GM21529 (cell line): ENCODE results near the gene DIAPH2.

Source experiments
- ATAC-seq: cut with Tn5 transposase; IDR thresholded peaks from one replicate; pipeline ENCODE4 v1.9.1; 2021; ENCODE audit not compliant: unreplicated experiment

DIAPH2 gene

DNA sequence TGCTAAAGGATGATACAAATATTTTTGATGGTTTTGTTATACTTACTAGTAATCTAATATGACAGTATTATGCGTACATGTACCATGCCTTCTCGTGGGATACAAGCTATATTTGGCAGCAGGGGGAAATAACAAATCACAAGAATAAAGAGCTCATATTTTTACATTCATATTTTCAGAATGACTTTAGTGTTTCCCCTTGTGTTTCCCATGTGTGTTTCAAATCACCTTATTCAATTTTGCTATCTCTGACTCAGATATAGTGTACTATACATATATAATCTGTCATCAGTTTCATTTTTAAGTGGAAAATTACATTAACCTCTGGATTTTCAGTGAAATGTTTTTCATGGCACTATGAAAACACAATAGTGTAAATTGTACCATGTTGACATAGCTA is 345.8 kb downstream of the DIAPH2 start:
- no peak for ATAC-seq

DNA sequence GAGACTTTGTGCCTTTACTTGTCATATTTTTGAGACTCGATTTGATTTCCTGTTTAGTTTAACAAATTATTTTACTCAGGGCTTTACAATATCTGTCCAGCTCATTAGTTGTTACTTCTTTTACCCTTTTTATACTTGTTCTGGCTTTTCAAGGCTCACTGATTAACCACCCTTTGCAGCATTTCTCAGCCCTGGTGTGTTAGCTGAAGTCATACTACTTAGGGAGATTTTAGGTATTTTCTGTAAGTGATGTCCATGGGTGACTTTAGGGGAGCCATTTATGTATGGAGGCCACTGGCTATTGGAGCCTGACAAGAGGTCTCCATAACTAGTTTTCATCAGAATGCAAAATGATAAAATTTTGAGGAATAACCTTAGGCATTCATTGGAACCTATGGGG is 346.3 kb downstream of the DIAPH2 start:
- ATAC-seq = no peak

DNA sequence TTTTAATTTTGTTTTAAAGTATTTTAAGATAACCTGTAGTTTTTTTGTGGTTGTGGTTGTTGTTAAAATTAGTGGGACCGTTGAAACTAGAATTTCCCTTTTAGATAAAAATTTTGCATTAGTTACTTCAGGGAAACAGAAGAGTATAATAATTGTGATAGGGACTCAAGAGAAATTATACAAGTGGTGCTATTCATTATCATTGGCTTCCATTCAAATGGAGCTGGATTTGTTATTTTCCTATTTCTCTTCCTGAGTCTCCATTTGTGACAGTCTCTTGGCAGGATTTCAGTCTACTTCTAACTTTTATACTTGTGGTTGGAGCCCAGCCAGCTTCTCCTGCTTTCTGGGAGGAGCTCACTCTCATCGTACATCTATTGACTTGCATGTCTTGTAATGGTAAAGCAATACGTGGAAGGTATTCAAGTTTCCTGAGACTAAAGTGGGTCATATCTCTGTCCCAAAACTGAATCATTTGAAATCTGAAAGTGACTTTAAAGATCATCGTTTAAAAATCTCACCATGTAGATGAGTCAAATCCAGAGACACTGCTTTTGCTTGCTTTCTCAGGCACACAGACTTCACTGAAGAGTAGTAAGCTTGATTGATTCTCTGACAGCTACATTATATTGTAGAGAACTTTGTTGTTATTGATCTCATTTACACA is 354.9 kb downstream of the DIAPH2 start:
- peak; percentile 88 for ATAC-seq

DNA sequence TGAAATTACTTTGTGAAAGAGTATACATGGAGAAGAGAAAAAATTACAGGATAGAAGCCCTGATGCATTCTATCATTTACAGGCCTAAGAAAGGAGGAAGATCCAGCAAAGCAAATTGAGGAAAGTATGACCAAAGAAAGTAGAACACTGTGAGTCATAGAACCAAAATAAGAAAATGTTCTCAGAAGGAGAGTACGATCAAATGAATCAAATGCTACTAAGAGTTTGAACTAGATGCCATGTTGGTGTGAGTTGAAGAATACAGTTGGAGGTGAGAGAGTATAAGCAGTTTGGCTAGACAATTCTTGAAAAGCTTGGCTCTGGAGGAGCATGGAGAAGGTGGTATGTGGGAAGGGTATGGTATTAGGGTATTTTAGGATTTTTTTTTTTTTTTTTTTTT is 360.8 kb downstream of the DIAPH2 start:
- no peak for ATAC-seq

DNA sequence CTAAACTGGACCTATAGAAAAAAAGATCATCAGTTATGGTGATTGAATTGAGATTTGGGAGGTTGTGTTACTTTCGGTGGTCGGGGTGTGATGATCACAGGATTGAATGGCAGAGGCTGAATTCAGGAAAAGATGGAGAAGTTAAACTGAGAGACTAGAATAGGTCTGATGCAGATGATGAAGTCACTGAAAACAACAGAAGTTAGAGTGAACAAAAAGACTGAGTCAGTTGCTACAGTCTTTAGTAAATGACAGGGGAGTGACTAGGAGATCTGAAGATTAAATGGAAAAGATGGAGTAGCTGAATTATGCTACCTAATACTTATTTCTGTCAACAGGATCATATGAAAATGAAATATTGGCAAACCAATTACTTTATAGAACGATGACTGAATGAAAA is 362.2 kb downstream of the DIAPH2 start:
- ATAC-seq = no peak

DNA sequence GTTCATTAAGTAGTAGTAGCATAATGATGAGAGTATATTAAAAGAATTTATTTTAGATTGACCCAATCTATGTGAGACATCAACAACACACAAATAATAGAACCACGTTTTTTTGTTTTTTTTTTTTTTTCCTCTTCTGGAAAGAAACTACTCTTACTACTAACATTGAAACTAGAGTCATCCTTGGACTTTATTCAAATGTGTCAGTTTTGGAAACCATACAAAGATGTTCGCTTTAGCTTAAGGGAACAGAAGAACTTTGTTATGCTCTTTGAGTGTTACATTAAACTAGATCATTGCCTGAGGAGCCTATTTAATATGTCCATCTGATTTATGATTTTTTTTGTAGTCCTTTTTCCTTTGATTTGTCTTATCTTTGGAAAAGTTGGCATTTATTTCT is 365.8 kb downstream of the DIAPH2 start:
- ATAC-seq = no peak

DNA sequence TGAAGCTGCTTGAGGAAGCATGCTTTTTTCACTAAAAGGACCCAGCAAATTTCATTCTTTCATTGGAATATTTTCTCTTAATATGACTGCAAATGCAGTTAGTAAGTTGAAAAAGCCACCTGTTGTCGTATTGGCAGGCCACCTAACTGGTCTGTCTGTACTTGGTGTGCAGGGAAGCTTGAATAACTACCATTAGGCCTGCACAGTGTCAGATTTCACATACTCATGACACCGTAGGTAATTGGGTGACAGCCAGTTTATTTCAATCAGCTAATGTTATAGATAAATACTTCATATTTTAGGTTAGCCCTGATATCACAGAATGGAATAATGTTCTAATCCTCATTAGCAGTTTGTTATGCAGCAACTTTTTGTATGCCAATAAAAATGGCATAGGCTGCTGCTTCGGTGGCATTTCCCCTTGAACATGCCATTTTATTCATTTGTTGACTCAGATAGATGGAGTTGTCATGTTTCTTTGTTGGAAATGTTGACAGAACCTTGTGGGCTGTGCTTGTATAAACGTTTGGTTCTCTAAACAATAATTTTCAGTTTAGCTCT is 372.8 kb downstream of the DIAPH2 start:
- no peak for ATAC-seq

DNA sequence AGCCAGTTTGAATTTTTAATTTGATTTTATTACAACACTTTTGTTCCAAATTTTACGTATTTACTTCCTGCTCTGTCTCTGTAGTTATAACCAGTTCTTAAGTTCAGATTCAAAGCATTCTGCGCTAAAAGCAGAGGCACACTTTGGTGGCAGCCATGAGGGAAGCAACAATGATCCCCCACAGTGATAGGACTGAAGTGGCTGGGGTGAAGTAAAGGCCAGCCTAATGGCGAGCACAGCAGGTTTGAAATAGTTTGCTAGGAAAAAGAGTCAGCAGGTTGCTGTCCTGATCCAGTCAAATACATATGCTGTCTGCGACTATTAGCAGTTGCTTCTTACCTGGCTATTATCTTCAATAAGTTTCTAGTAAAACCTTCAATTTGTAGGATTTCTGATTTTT is 375.4 kb downstream of the DIAPH2 start:
- no peak for ATAC-seq

DNA sequence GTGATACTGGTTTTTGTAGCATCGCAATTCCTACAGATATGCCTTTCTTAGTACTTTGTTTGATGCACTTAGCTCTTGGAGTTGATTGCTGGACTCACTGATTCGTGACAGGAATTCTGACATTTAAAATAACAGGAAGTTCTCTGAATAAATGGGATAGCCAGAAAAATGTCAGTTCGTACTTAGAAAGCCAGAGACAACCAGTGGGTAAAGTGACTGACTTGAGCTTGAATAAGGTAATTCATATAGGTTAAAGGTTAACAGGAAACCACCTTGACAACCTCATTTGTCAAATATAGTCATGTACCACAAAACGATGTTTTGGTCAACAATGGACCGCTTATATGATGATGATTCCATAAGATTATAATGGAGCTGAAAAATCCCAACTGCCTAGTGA is 380.4 kb downstream of the DIAPH2 start:
- no peak for ATAC-seq

DNA sequence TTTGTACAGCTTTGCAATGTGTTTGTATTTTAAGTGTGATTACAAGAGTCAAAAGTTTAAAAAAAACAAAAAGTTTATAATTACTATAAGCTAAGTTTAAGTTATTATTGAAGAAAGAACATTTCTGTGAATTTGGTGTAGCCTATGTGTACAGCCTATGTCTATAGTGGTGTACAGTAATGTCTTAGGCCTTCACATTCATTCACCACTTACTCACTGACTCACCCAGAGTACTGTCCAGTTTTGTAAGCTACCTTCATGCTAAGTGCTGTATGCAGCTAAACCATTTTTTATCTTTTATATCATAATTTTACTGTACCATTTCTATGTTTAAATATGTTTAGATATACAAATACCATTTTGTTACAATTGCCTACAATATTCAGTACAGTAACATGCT is 381.3 kb downstream of the DIAPH2 start:
- no peak for ATAC-seq

DNA sequence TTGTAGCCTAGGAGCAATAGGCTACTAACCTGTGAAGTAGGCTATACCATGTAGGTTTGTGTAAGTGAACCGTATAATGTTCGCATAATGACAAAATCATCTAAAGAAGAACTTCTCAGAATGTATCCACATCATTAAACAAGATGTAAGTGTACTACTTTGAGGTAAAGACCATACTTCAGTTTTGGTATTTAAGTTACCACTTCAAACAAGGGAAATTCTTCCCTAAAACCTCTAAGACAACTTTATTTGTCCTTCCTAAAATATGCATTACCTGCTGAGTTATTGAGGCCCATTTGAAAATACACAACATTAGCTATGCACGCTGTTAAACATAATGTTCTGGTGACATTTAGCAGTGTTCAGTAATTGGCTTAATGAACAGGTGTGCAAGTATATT is 381.7 kb downstream of the DIAPH2 start:
- ATAC-seq = no peak

DNA sequence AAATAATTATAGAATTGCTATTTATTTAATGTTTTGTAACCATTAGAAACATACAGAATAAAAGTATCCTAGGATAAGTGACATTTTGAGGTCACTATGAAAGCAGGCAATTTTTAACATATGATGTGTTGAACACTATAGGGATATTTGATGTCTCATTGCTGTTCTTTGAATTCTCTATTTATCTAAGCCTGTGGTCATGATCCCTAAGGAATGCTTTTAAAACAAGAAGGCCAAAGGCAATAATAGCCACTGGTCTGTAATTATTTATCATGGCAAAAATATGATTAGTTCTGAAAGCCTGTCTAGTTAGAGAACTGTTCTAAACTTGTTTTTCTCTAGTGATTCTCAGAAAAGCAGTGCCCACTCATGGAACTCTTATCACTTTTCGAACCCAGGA is 385.7 kb downstream of the DIAPH2 start:
- ATAC-seq = no peak

DNA sequence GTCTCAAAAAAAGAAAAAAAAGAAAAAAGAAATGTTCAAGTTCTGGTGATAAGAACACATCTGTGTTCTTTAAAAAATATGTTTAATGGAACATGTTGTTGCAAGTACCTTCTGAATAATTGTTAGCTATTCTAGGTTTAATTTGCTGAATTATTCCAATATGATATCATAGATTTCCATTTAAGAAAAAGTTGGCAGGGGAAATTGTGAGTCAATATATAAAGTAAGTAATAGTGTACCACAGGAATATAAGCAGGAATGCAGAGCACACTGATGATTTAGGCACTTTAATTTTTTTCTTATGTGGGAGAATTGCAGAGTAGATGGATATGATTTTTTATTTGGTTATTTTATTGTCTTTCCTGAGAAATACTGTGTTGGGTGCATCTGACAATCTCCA is 389.8 kb downstream of the DIAPH2 start:
- no peak for ATAC-seq

DNA sequence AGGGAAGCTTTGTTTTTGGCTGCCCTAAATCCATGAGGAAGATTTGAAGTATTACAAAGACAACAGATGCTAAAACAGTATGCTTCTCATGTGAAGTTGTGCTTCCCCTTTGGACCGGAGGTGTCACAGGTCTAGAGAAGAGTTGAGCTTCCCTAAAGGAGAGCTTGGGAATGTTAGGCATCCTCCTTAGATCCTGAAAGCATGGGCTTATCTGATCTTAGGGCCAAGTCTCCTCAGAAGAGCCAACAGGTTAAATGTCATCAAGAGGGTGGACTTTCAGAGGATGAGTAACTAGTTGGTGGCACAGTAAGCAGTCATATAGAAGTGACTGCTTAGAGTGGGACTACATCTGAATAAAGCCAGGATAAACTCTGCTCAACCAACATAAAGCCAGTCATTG is 404.5 kb downstream of the DIAPH2 start:
- ATAC-seq = no peak

DNA sequence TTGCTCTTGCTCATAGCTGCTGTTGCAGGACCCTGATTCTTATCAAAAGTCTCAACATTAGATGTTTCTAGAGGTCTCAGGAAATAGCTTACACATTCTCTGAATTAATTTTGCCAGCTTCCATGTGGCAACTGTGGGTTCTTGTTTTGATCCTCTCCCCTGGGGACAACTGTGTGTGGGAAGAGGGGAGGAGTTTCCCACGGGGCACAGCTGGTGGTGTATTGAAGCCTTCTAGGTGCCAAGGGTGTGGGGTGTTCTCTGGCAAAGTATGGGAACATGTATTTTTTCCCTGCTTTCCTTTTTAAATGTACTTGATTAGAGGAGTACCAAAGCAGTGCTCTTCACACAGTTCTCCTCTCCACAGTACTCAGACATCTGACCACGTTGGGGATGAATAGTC is 411.7 kb downstream of the DIAPH2 start:
- no peak for ATAC-seq

DNA sequence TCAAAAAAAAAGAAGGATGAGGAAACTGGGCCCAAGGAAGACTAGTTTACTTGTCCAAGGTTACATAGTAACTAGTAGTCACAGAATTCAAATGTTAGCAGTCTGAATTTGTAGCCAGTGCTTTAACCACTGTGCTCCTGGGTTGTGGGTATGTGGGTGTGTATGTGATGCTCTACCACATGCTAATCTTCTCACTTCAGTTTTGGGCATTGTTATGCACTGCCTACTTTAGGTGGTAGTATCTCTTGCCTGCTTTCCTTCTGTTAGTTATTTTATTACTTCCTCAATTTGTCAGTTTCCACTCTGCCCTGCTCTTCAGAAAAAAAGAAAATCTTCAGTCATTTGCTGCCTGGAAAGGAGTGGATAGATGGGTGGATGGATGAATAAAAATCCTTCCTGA is 418.3 kb downstream of the DIAPH2 start:
- no peak for ATAC-seq

DNA sequence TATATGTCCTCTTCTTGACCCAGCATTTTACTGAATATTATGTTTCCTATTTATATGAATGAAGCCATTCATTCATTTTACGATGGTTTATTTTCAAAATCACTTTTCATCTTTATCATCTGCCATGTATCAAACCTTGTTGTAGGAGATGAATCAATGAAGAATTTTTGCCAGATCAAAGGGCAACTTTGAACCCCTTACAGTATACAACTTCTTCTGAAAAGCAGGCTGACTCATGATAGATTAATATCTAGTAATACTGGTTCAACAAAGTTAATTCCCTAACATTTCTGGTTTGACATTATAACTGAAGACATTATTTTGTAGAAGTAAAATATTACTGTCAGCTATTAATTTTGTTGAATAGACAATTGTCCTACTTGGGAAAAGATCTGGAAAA is 425.1 kb downstream of the DIAPH2 start:
- no peak for ATAC-seq

DNA sequence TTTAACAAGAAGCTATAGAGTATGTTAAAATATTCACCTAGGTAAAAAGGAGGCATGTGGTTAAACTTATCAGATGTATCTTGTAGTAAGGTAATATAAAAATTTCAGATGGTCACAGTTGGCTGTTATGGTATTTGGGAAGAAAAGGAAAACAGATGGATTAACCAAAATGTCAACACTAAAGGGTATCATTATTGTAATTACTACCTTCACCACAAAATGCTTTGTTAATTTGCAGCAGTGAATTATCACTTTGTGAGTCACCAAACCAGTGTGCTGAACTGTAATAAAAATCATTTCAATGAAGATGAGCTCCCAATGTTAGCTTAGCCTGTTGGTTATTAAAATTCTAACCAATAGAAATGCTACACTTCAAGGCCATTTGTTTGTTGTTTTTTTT is 432.9 kb downstream of the DIAPH2 start:
- ATAC-seq = no peak

DNA sequence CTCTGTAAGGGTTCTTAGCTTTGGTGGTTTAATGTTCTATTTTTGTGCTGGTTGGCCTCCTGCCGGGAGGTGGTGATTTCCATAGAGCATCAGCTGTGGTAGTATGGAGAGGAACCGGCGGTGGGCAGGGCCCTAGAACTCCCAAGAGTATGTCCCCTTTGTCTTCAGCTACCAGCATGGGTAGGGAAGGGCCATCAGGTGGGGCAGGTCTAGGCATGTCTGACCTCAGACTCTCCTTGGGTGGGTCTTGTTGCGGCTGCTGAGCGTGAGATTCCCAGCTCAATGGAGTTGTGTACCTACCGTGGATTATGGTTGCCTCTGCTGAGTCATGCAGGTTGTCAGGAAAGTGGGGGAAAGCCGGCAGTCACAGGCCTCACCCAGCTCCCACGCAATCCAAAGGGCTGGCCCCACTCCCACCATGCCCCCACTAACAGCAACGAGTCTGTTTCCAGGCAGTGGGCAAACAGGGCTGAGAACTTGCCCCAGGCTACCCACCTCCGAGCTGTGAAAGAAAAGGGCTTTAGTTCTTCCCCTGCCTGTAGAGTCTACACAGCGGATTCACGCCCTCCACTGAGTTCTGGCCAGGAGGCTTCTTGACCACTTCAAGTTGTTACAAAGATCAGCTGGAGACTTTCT is 434.9 kb downstream of the DIAPH2 start:
- no peak for ATAC-seq

DNA sequence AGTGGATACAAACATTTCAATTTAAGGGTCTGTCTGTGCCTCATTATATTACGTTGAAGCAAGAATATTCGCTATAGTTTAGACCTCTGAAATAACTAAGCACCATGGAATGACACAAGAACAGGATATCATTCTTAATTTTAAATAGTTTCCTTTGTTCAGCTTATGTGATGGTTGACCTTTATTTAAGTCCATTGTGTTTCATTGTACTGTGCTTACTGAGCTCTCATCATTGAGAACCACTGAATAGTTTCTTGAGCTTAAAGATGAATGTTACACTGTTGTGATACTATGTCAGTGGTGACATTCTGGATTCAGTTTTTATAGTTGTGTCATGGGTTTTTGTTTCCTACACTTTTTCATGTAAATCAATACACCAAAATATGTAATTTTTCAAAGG is 438.4 kb downstream of the DIAPH2 start:
- no peak for ATAC-seq

DNA sequence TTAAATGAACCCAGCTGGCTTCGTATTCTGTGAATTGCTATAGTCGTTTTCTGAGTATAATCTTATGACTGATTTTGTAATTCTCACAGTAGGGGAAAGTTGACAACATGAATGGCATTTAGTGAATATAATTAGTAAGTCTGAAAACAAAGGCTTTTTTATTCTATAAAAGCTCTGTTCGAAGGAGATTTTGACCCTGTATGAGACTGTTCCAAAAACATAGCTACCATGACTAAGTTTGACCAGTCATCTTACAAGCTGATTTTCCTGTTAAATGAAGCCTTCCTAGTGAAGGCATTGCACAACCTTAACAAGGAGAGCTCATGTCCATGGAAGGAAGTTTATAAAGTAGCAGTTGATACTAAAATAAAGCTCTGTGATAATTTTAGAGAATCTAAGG is 441.4 kb downstream of the DIAPH2 start:
- no peak for ATAC-seq

DNA sequence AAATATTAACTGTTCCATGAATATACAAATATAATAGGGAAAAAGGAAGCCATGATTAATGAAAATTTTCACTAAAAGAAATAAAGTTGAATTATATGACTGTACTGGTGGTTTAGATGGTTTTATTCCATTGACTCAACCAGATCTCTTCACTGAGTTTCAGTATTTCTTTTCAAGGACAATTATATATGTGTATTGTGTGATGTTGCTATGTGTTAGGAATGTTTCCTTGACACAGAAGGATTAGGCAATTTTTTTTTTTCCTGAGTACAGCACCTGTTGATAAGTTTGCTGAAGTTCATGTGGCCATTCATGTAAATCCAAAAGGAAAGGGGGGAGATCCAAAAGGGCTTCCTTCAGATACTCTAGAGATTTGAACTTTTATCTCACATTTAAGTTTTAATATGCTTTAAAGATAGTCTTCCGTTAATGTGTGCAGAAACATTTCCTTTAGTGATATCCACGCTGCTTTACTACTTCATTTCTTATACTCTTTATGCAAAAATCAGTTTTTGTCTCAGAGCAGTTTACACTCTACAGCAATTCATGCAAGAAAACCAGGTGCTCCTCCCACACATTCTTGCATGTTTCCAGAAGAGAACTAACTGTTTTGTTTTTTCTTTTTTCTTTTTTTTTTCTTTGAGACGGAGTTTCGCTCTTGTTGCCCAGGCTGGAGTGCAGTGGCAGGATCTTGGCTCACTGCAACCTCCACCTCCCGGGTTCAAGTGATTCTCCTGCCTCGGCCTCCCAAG is 448.2 kb downstream of the DIAPH2 start:
- ATAC-seq = no peak
